ENCODE results near the gene SPG7. TPM values are rescaled to one million over a fixed set of nuclear protein-coding genes. Genes with fewer than 3 reads are reported as not detected.

The SPG7 gene
- total RNA-seq, 1 experiment from 2014 or later: 118 TPM

- no peak overlapping the region for H3K4me3 ChIP-seq (ENCODE audit: low read depth in 2 of 2, low read length in 2 of 2)
- H3K27me3 ChIP-seq (ENCODE audit: control insufficient read depth, insufficient read depth, low read length): no peaks in the 10 kb centered on the region
- CTCF ChIA-PET: no interaction called here
- ATAC-seq (no peak), DNase-seq (ENCODE audit: low read depth, low spot score) (no peak)
- POLR2A ChIA-PET: interaction anchor here (0.5 to 0.7 kb wide), 2 partner anchors 19 to 25 kb away, joined by 3 to 5 read pairs; no protein-coding TSS in a partner anchor
- H3K4me1 ChIP-seq (ENCODE audit: control insufficient read depth, insufficient read depth, low read length): peaks cover 59% of the 10 kb centered on the region
- intact Hi-C loops (cut with micrococcal nuclease; ENCODE audit: unreplicated experiment) (no loop called here), in situ Hi-C loops (cut with HindIII; ENCODE audit: low pct_unique_long_range_greater_than_20kb, low sequenced_read_pairs) (no loop called here)
- H3K9me3 ChIP-seq (ENCODE audit: control insufficient read depth, insufficient read depth, low read depth, low read length): no peaks in the 10 kb centered on the region
- TF ChIP-seq REST (IDR thresholded peaks at IDR 0.05; ENCODE audit: insufficient read depth in 1 of 2, low read depth in 2 of 2, low read length in 1 of 2) (no peak), SIN3A (IDR thresholded peaks at IDR 0.05; ENCODE audit: borderline replicate concordance, insufficient read depth, low read depth, low read length) (no peak), CTCF (IDR thresholded peaks at IDR 0.05) (no peak), POLR2AphosphoS5 (IDR thresholded peaks at IDR 0.05; ENCODE audit: low read depth, low read length) (no peak), TCF7L2 (IDR thresholded peaks at IDR 0.05; ENCODE audit: low read depth, low read length) (no peak)
- H3K27ac ChIP-seq (ENCODE audit: low read length): peak overlapping the region; percentile 23; the same call in 1 of the 2 replicates
- no peaks in the 10 kb centered on the region; the same call in 1 of the 2 replicates for H3K36me3 ChIP-seq (ENCODE audit: control insufficient read depth, insufficient read depth, low read length)
- BruUV-seq (replicated peaks): no TSS peak
These were observed 24.1 kb upstream of the SPG7 start for GRCh38 chr16:89484041-89484501.

- ChIA-PET POLR2A (no interaction called here), CTCF (no interaction called here)
- ATAC-seq (no peak), DNase-seq (ENCODE audit: low read depth, low spot score) (no peak)
- intact Hi-C loops (cut with micrococcal nuclease; ENCODE audit: unreplicated experiment): no loop called here
- Histone ChIP-seq H3K36me3 (ENCODE audit: control insufficient read depth, insufficient read depth, low read length) (no peaks in the 10 kb centered on the region; the same call in 1 of the 2 replicates), H3K4me1 (ENCODE audit: control insufficient read depth, insufficient read depth, low read length) (peaks cover 58% of the 10 kb centered on the region), H3K27ac (ENCODE audit: low read length) (peak overlapping the region; percentile 23; the same call in 1 of the 2 replicates), H3K27me3 (ENCODE audit: control insufficient read depth, insufficient read depth, low read length) (no peaks in the 10 kb centered on the region), H3K9me3 (ENCODE audit: control insufficient read depth, insufficient read depth, low read depth, low read length) (no peaks in the 10 kb centered on the region), H3K4me3 (ENCODE audit: low read depth in 2 of 2, low read length in 2 of 2) (no peak overlapping the region)
- in situ Hi-C loops (cut with HindIII; ENCODE audit: low pct_unique_long_range_greater_than_20kb, low sequenced_read_pairs): no loop called here
- no TSS peak for BruUV-seq (replicated peaks)
- TF ChIP-seq TCF7L2 (IDR thresholded peaks at IDR 0.05; ENCODE audit: low read depth, low read length) (no peak), CTCF (IDR thresholded peaks at IDR 0.05) (no peak), REST (IDR thresholded peaks at IDR 0.05; ENCODE audit: insufficient read depth in 1 of 2, low read depth in 2 of 2, low read length in 1 of 2) (no peak), POLR2AphosphoS5 (IDR thresholded peaks at IDR 0.05; ENCODE audit: low read depth, low read length) (no peak), SIN3A (IDR thresholded peaks at IDR 0.05; ENCODE audit: borderline replicate concordance, insufficient read depth, low read depth, low read length) (no peak)
These were observed 23.1 kb upstream of the SPG7 start for GRCh38 chr16:89484923-89485679.
